VCaP (cell line): ENCODE results near the gene PLK1.

ENCODE experiments used
- H3K27ac ChIP-seq: fragments of 450-650 bp; 2 replicates; pipeline ENCODE4 v1.5.1; 2017
- TF ChIP-seq, protein P1 (sequence below): fragments of 450-650 bp; conservative IDR thresholded peaks from 2 replicates; pipeline ENCODE4 v1.5.1; 2017; ENCODE audit warnings: mild to moderate bottlenecking, moderate library complexity

PLK1 gene

DNA sequence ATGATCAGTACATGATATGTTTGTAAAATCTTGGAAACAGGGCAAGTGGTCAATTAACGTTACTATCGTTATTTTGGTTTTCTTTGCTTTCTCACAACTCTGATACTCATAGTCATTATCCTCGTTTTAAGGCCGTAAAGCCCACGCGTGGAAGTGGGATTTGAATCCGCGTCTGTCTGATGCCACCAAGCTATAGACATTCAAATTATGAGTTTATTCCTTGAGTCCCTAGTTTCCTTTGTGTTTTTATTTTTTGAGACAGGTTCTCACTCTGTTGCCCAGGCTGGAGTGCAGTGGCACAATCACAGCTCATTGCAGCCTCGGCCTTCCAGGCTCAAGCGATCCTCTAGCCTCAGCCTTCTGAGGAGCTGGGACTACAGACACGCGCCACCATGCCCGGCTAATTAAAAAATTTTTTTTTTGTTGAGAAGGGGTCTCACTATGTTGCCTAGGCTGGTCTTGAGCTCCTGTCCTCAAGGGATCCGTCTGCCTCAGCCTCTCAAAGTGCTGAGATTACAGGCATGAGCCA is 36.4 kb upstream of the PLK1 start:
- TF ChIP-seq, protein P1, sequence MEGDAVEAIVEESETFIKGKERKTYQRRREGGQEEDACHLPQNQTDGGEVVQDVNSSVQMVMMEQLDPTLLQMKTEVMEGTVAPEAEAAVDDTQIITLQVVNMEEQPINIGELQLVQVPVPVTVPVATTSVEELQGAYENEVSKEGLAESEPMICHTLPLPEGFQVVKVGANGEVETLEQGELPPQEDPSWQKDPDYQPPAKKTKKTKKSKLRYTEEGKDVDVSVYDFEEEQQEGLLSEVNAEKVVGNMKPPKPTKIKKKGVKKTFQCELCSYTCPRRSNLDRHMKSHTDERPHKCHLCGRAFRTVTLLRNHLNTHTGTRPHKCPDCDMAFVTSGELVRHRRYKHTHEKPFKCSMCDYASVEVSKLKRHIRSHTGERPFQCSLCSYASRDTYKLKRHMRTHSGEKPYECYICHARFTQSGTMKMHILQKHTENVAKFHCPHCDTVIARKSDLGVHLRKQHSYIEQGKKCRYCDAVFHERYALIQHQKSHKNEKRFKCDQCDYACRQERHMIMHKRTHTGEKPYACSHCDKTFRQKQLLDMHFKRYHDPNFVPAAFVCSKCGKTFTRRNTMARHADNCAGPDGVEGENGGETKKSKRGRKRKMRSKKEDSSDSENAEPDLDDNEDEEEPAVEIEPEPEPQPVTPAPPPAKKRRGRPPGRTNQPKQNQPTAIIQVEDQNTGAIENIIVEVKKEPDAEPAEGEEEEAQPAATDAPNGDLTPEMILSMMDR, result no peak
- H3K27ac ChIP-seq, result peak overlapping the region; percentile 81

DNA sequence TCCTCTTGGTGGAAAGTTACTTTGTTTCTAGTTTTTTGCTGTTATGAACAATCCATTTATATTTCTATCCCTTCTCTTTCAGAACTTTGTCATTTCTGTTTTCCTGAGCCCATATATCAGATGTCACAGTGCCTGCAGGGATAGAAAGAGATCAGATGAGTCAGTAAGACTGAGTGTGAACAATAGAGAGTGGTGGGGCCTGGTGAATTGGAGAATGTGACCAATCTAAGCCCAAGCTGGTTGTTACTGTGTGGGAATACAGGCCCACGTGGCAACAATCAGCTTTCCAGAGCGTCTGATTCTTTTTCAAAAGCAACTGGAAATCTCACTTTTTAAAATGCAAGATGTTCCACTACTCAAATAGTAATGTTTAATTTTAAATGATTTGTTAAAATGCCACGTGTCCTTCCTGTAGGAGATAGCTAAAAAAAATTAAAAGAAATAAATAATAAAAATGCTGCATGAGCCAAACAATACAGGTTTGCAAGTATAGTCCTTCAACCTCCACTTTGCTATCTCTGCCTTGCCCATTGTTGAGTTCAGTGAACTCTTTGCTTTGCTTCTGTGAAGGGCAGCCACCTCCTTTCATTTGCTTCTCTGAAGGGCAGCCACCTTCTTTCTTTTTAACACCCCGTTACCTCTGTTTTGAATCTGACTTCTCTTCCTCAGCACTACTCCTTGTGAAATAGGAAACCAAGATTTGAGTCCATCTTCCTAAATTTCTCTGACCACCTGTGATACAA is 27.8 kb upstream of the PLK1 start:
- TF ChIP-seq, protein P1, result no peak
- H3K27ac ChIP-seq, result no peak overlapping the region

DNA sequence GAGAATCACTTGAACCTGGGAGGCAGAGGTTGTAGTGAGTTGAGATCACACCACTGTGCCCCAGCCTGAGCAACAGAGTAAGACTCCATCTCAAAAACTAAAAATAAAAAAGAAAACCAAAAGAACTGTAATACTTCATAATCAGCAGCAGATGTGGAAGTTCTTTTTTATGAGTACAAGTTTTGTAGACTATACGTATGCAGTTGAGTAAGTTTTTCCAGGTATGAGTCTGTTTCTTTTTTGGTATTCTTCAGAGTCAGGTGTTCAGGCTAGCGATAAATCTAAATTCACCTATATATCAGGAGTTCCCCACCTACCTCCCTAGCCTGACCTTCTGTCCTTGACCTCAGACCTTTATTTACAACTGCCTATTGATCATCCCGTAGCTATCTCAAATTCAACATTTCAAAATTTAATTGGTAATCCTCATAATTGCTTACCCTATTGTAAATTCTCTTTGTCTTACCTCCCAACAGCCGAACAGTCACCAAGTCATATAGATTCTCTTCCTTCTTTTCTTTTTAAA is 26.7 kb upstream of the PLK1 start:
- TF ChIP-seq, protein P1, result no peak
- no peak overlapping the region for H3K27ac ChIP-seq

DNA sequence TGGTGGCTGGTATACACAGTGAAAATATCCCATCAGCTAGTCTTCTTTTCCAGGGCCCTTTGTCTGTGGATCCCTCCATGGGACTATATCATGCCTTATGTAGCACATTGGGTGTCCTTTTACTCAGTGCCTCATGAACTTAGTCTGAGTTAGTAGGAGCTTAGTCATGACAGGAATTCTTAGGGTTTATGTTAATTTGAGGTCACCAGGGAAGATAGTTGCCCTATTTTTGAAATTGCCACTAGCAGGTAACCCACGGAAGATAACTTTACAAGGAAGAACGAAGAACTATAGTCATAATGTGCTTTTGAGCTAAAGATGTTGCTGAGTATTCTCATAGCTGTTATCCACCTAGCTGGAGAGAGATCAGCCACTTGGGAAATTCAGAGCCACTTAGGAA is 14.8 kb upstream of the PLK1 start:
- TF ChIP-seq, protein P1, result no peak
- H3K27ac ChIP-seq, result no peak overlapping the region

DNA sequence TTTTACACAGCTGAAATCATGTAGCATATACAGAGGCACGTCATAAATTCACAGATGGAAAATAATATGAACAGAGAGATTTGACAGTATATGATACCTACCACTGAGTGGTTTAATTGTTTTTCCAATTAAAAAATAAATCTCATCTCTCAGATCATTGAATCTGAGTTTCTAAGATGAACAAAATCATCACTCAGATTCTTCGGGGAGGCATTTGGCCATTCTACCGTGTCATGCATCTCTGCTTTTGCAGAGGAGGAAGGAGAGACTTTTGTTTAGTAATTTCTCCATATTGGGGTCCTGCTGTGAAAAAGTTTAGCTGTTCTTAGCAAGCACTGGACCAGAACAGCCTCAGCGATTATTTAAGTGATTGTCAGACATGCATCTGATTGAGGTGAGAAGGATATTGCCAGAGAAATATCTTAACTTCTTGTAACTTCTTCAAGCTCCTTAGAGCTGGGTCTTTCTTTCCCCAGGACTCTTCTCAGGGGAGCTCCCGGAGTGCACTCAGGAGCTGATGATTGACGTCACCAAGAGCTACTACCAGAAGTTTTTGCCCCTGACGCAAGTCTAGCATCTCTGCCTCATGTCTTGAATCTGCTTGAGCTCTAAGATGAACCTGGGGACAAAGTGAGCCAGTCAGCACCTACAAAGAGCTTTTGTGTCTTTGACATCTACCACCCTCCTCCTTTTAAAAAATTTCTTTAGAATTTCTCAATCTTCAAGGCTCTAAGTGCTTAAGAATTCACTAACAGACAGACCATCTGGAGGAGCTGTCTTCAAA is 11.9 kb upstream of the PLK1 start:
- H3K27ac ChIP-seq, result no peak overlapping the region
- TF ChIP-seq, protein P1, result no peak

DNA sequence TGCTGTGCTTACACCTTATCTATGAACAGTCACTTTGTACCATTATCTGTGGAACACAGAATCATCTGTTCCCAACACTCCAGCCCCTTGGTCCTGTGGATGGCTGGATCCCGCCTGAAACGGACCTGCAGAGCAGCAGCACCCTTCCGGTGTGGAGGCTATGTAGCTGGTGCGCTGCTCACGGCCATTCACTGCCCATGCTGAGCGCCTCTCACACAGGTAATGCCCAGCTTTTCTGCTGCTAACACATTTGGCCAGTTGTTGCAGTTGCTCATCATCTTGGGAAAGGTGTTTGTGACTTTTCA is 11.4 kb upstream of the PLK1 start:
- no peak overlapping the region for H3K27ac ChIP-seq
- TF ChIP-seq, protein P1, result no peak

DNA sequence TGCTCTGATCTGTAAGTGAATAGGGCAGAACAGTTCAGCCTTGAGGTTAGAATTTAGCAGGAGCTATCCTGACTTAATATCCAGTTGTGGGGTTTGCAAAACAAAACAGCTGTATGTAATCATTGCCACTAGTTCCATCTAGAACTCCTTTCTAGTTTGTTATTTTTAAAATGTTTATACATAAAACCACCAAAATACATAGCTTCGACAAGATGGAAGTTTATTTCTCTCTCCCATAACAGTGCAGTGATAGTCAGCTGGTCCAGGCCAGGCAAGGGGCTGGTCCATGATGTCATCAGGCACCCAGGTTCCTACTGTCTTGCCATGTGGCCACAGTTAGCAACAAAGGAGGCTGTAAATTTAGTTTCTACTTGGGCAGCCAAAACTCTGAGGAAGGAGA is 10.5 kb upstream of the PLK1 start:
- TF ChIP-seq, protein P1, result no peak

More for the DNA sequence above, 10.5 kb upstream of the PLK1 start:
- no peak overlapping the region for H3K27ac ChIP-seq
